Stimulated activated CD4-positive, alpha-beta T cell treated with anti-CD3 and anti-CD28 coated beads, Interleukin-2, amount 100 ng/mL, for 24 hours (primary cell): Measurements from ENCODE around the gene EME2.

ENCODE experiments used
- DNase-seq, 2 donors: peaks; one replicate each; pipeline ENCODE4 v3.0.0-alpha.2; 2020

Gene EME2

DNA sequence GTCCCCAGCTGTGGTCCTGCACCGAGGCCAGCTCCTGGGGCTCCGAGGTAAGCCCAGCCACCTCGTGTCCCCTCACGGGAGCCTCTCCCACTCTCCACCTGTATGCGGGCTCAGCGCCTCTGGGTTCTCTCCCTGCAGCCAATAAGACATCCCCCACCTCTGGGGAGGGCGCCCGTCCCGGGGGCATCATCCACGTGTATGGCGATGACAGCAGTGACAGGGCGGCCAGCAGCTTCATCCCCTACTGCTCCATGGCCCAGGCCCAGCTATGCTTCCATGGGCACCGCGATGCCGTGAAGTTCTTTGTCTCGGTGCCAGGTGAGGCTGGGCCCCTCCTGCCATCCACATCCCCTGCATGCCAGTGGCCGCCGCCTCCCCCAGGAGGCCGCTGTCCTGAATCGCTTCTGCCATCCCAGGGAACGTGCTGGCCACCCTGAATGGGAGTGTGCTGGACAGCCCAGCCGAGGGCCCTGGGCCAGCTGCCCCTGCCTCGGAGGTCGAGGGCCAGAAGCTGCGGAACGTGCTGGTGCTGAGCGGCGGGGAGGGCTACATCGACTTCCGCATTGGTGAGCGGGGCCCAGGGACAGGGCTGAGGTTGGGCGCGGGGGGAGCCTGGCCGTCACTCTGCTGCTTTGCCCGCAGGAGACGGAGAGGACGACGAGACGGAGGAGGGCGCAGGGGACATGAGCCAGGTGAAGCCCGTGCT is 4.4 kb upstream of the EME2 start:
- DNase-seq = no peak

DNA sequence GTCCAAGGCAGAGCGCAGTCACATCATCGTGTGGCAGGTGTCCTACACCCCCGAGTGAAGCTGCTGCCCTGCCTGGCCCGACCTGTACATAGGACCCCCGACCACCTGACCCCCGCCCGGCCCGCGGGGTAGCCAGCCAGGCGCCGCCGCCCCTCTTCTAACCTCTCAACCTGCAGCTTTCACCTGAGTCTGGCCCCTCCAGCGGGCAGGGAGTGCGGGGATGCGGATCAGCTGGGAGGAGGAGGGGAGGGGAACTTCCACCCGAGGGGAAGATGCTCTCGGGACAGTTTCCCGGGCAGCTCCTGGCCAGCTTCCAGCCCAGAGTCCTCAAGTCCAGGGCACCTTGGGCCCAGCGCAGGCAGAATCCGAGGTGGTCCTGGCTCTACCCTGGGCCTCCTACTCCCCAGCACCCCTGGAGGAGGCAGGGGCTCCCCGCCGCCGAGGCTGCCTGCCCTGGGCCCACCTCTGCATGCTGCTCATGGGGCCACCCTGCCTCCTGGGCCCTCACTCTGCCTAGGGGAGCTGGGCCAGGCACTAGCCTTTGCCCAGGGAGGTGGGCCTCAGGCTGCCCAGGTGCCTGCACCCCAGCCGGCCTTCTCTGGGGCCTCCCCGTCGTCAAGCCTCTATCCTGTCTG is 3.7 kb upstream of the EME2 start:
- DNase-seq = no peak

DNA sequence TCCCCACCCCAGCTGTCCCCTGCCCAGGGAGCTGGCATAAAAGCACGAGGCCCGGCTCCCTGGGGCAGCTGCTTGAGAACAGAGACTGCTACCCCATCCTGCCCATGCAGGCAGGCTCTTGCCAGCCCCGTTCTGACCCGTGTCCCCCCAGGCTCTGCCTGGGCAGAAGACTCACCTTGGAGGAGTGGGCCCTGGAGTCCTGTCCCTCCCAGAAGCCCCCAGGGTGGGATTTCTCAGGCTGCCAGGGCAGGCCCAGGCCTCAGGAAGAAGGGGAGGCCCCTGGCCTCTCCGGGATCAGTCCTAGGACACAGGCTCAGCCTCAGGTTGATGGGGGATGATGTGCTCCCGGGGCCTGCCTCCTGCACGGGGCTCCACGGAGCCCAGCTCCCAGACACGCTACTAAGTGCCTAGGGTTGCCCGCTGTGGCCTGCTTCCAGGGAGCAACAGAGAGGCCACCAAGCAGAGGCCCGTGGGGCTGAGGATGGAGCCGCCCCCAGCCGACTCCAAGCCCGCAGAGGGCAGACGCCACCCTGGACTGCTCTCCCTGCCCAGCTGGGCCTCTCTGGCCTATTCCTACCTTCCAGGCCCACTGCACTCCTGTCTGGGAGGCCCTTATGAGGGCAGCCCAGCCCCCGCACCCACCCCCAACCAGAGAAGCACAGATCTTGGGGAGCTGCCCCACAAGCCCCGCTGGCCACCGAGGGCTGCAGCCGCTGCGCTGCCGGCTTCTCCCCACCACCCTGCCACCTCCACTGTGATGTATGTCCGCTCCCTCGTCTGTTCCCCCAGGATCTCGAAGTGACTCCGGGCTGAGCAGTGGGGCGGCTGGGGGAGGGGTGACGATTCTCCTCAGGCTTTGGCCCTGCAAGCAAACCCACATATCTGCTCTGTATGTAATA is 3.0 kb upstream of the EME2 start:
- no peak for DNase-seq

DNA sequence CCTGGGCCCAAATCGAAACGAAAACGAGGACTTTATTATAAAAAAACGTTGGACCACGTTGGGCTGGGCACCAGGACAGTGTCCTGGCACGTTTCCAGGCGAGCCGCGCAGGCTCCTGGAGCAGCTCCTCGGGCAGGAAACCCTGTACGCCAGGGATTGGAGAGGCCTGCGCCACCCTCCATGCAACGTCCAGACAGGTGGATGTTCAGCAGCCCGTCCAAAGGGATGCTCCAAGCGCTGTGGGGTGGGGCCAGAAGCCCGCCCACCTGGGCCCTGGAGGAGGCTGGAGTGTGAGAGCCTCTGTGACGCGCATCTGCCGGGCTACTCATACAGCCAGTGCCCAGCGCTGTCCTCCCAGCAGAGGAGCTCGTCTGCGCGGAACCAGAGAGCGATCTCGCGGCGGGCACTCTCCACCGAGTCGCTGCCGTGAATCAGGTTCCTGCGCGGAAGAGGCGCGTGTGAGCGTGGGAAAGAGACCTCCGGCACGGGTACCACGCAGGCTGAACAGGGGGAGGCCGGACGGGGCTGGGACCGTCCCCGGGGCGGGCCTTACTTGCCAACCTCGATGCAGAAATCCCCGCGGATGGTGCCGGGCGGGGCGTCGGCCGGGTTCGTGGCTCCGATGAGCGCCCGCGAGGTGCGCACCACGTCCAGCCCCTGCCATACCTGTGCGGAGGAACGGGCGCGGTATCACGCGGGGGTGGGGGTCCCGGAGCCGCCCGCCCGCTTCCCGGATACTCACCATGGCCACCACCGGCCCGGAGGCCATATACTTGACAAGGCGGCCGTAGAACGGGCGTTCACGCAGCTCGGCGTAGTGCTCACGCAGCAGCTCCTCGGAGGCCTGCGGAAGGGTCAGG is 2.1 kb upstream of the EME2 start:
- peak; percentile 62 to 69 for DNase-seq

DNA sequence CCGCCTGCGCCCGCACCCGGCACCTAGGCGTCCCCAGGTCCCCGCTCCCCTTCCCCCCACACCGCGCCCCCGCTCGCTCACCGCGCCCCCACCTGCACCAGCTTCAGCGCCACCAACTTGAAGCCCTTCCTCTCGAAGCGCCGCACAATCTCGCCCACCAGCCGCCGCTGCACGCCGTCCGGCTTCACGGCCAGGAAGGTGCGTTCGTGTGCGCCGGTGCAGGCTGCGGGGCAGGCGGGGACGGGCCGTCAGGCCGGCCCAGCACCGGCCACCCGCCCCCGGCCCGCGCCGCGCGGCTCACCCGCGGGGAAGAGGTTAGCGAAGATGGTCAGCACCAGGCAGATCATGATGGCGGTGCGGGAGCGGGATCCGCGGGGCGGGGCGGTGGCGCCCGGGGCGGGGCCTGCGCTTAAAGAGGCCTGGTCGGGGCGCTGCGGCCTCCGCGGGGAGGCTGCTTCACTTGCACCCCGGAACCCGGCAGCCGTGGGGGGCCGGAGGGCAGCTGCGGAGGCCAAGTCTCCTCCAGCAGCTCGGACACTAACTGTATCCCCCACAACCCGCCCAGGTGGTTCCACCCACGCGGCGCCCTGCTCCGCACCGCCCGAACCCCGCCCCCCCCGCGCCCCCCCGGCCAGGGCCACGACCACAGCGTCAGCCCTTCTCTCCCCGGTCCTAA is 1.3 kb upstream of the EME2 start, which contains the start of gene NME3:
Gene NME3 (minus strand): TSS at position 356 of the 676 bp plus-strand sequence. CDS start 9 bp downstream, at position 347.
- peak; percentile 85 to 89 for DNase-seq

DNA sequence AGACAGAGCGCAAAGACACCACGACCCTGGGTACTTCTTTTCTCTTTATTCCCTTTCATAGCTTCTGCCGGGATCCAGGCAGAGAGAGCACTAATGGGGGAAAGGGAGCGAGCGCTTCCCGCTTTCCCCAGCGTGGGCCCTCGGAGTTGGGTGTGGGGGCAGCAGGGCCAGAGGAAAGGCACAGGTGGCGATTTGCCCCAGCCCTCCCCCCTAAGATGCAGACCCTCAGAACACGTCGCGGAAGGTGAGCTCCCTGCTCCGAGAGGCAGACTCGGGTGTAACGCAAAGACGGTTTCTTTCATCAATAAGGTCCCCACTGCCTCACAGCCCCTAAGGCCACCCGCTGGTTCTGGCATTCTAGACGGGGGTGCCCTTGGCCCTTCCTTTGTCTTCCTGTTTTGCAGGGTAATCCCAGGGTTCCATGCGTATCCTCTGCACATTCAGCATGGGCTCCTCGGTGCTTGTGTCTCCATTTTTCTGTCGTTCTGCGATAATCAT is 697 bp upstream of the EME2 start:
- no peak for DNase-seq

DNA sequence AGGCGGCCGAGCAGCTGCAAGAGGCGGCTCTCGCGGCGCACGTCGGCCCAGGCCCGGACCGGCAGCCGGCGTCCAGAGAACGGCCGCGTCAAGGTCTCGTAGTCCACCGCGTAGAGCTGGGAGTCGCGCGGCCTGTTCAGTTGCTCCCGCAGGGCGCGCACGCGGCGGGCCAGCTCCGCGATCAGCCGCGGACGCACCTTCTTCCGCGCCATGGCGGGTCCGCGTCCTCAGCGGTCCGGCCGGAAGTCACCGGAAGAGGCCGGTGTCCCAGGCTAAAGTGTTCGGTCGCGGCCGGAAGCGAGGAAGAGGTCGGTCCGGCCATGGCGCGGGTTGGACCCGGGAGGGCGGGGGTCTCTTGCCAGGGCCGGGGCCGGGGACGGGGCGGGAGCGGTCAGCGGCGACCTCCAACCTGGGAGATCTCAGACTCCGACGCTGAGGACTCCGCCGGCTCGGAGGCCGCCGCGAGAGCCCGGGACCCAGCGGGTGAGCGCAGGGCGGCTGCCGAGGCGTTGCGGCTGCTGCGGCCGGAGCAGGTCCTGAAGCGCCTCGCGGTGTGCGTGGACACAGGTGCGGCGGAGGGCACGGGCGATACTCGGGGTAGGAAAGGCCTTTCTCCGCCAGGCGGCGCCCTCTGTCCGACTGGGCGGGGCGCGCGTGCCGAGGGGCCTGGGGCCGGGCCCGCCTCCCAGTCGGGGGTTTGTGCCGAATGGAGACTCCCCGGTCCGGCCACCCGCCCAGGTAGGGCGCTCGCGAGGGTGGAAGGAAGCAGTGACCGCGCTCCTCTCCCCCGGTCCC is 495 bp downstream of the EME2 start, which contains the start of gene MRPS34:
Gene MRPS34 (minus strand): TSS at position 227 of the 795 bp plus-strand sequence. CDS start 15 bp downstream, at position 212.
- DNase-seq = peak; percentile 83 to 85

DNA sequence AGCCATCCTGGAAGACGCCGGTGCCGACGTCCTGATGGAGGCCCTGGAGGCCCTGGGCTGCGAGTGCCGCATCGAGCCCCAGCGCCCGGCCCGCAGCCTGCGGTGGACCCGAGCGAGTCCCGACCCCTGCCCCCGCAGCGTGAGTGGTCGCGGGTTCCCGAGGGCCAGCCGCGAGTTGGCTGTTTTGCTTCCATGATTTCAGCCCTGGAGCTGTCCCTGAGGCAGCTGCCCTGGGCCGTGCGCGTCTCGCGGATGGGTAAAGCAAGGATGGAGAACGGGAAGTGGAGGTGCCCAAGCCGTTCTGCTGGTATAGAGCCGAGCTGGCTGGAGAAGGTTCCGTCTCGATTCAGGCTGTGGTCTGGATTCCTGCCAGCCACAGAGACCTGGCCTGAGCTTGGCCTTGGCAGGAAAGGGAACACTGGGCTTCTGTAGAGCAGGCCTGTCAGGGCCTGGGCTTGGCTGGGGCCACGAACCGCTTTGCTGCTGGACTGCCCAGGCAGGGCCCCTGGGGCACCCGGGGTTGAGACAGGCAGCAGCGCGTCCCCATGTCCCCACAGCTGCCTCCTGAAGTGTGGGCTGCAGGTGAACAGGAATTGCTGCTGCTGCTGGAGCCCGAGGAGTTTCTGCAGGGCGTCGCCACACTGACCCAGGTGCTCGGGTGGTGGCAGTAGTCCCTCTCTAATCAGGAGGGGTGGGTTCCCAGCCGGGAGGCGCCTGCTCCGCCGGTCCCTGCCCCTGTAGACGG is 1.3 kb downstream of the EME2 start:
- DNase-seq = peak in 1 of 2 donors; percentile 39

DNA sequence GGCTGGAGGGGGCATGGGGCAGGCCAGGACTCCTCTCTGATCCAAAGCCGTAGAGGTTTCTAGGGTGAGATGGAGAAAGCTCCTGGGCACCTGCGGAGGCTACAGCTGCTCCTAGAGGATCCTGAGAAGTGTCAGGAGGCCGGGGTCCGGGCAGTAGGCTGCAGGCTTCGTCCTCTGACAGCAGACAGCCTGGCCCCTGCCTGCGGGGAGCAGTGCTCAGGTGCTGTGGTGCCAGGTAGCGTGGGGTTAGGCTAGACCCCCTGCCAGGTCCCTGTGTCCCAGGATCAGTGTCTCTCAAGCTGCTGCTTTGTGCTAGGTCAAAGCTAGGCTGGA is 1.8 kb downstream of the EME2 start:
- DNase-seq = no peak

DNA sequence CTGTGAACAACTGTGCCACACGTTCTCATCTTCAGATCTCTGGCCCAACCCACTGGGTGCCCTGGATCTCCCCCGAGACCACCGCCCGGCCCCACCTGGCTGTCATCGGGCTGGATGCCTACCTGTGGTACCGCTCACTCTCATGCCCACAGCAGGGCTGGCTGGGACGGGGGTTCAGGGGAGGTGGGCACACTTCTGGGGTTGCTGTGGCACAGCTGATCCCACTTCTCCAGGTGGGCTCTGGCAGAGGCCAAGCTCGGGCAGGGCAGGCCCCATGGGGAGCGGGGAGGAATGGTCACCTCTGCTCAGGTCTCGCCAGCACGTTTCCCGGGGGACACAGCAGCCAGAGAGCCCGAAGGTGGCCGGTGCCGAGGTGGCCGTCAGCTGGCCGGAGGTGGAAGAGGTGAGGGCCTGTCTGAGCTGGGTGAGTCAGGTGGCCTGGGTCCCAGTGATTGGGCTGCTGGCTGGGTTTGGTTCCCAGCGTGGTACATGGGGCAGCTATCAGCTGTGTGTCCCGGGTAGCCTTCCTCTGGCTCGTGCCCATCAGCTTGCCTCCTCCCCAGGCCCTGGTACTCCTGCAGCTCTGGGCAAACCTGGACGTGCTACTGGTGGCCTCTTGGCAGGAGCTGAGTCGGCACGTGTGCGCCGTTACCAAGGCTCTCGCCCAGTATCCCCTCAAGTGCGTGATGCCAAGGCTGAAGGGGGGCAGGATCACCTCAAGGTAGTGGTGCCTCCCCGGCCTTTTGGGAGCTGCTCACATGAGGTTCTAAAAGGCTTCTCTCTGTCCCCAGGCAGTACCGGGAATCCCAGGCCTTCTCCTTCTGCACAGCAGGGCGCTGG is 2.6 kb downstream of the EME2 start:
- no peak for DNase-seq

DNA sequence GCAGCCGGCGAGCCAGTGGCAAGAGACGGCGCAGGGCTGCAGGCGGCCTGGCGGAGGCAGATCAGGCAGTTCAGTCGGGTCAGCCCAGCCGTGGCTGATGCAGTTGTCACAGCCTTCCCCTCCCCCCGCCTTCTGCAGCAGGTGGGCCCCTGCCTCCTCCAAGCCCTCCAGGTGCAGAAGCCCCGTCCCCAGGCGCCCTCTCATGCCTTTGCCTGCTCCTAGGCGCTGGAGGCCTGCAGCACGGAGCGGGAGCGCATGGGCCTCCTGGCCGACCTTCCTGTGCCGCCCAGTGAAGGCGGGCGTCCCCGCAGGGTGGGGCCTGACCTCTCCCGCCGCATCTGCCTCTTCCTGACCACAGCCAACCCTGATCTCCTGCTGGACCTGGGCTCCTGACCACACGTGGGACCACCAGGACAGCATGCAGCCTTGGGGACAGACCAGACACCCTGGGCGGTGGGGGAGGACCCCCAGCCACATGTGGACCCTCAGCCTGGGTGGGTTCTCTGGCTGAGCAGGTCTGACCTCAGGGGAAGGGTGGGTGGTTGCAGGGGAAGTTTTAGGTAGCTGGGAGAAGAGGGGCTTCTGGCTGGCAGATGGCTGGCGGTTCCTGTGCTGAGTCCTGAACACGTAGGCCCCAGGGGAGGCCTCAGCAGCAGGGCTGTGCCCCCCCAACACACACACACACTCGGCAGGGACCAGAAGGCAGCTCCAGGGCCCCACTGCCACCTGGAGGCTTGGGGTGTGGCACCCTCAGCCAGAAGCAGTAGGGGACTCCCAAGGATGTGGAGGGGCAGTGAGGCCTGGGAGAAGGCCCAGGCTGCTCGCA is 3.4 kb downstream of the EME2 start:
- DNase-seq = no peak

DNA sequence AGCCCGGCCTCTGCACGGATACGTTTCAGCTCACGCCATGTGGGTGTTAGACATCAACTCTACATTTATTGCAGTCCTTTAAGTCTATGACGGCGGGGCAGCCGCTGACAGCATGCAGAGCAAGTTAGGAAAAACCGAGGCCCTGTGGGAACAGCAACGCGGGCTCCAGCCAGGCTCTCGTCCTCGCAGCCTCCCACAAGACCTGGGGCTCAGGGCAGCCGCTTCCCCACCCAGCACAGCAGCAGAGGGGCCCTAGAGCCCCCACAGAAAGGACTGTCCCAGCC is 4.0 kb downstream of the EME2 start:
- DNase-seq = no peak

DNA sequence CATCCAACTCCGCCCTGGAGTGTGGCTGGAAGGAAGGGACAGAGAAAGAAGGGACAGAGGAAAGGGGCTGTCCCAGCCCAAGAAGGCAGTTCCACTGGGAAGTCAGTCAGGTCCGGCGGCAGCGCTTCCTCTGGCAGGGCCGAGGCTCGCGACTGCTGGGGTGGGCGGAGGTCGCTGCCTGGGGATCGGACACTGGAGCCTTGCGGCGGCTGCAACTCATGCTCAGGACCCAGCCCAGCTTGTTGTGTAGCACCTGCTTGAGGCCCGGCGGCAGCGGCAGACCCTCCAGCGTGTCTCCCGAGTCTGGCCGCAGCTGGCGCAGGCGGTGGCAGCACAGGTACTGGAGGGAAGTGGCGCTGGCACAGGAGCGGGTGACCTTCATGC is 4.4 kb downstream of the EME2 start:
- no peak for DNase-seq

DNA sequence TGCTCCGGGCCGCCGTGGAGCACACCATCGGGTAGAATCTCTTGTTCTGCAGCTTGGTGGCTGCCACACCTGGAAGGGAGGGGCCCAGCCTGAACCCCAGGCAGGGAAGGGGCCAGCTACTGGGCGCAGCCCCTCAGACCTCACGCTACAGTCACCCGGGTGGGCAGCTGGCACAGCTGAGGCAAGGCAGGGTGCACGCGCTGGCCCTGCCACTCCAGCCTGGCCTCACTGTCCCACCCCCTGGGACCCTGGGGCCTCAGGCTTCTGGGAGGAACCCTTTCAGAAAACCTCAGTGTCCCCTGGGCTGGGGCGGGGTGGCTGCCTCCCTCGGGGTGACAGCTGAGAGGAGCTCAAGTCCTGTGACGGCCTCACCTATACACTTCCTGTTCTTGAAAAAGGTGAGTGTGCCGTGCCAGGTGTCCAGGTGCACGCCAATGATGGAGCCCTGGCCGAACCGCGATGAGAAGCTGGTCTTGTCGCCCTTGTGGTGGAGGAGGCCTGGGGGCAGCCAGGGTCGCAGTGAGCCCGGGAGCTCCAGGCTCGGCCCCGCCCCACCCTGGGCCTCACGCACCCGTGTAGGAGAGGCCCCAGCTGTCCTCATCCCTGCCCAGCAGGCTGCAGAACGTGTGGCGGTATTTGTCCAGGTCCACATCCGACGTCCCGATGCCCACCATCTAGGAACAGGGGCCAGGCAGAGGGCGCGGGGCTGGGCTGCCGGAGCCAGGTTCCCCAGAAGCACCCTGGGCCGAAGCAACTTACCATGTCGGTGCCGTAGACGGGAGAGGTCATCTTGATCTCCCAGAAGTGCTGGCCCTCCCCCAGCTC is 5.0 kb downstream of the EME2 start:
- DNase-seq = no peak

DNA sequence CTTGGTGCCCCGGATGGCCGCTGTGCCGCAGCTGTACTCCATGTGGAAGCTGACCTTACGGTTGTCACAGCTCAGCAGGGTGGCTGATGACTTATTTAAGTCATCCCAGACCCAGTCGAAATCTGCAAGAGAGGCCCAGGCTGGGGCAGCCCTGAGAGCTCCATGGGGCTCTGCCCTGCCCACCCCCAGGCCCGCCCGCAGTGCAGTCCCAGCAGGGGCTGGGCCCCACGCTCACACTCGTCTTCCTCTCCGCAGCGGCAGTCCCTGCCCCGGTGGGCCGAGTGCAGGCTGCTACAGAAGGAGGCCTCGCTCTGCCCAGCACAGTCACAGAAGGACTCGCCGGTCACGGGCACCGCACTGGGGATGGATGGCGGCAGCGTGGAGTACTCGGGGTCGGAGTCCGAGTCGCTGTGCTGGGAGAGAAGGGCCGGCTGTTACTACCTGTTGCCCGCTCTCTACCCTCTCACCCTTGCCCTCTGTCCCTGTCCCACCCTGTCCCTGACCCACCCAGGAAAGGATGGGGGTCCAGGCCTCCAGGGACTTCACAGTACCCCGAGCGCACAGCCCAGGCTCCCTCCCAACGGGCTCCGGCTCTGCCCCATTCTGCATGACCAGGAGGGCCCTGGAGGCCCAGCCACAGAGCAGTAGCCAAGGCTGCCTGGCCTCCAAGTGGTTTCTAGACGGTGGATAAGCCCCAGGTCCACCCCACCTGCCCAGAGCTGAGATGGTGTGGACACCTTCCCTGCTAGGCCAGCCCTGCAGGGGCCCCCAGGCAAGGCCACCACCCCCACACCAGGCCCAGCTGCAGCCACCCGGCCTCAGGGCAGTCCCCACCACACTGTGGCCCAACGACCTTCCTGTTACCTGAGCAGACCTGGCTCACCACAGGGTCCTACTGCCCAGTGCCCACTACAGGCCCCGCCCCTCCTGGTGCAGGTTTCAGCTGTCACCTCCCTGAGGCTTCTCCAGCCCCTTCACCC is 5.9 kb downstream of the EME2 start:
- no peak for DNase-seq

DNA sequence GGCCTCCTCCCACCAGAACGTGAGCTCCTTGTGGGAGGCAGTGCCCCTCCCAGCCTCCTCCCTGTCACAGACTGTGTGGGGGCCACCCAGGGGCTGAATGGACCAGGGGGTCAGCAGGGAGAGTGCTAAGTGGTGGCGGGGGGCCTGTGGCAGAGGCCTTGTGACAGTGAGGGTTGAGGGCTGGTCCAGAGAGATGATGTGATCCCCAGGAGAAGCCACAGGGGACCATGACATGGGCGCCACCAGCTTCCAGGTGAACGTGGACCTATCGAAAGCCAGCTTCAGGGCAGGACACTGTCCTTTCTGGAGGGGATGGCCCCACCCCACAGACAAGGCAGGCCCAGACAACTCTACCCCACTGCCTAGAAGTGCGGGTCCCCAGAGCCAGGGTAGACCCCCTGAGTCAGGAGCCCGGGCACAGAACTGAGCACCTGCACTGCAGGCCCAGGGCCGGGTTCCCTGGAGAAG is 6.7 kb downstream of the EME2 start:
- DNase-seq = no peak
